Activated T-helper 1 cell treated with Interleukin-2 at 50 U/mL for 16 hours (primary cell): ENCODE results near the gene KCNAB2.

ENCODE experiments used
- DNase-seq: peaks from one replicate; pipeline ENCODE4 v3.0.0-alpha.2; 2020; ENCODE audit warnings: low read depth

Gene KCNAB2

DNA sequence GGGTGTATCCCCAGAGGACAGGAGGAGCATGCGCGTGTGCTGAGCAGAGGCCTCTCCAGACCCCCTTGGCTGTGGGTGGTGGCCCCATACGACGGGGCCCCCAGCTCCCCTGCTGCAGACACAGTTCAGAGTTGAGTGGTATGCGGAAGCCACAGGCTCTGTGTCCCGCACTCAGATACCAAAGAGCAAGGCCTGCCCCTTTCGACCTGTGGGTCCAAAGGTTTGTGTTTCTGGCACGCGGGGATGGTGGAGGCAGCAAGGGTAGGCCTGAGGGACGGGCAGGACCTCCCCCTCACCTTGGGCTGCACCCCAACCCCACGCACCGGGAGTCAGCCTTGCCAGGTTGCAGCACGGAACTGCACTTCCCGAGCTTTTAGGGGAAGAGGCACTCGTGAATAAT is at the start of gene KCNAB2:
KCNAB2 (plus strand) TSS at position 328 of the 400 bp plus-strand sequence. CDS start 5,649 bp downstream, outside the sequence.
- DNase-seq, result no peak

DNA sequence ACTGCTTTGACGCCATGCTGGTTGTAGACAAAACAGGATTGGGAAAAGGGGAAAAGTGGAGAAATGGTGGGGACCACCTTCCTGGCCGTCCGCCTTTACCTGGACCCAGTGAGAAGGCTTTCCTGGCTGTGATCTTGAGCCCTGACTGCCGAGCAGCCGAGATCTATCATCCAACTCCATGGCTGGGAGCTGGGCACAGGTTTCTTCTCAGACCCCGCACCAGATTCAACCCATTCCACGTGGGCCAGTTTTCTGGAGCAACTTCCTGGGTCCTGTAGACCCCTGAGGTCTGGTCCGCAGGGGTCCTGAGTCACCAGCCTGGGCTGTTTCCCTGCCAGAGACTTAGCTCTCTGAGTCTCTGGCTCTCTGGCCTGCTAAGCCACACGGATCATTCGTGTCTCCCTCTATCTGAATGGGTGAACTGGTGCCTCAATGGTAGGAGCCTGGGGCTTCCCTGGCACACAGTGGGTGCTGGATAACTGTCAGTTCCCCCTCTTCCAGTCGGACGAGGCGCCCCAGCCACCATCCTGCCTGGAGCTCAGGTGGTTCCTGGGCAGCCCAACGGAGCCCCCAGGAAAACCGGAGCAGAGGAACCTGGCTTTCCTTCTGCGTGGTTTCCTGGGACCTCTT is 48.9 kb upstream of the KCNAB2 start:
- no peak for DNase-seq

DNA sequence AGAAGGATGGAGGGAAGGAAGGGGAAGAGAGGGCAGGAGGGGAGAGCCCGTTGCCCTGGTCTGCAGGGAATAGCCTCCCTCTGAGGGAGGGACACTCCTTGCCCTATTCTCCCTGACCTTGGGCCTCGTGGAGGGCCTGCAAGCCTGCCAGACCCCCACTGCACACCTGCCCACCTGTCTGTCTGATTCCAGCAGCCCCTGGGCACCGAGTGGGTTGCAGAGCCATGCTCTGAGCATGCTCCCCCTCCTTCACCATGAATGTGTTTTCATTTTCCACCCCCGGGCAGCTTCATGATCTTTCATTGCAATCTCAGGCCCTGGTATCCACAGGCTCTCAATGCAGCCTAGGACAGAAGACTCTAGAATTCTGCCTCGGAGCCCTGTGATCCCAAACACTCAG is 48.4 kb upstream of the KCNAB2 start:
- no peak for DNase-seq

DNA sequence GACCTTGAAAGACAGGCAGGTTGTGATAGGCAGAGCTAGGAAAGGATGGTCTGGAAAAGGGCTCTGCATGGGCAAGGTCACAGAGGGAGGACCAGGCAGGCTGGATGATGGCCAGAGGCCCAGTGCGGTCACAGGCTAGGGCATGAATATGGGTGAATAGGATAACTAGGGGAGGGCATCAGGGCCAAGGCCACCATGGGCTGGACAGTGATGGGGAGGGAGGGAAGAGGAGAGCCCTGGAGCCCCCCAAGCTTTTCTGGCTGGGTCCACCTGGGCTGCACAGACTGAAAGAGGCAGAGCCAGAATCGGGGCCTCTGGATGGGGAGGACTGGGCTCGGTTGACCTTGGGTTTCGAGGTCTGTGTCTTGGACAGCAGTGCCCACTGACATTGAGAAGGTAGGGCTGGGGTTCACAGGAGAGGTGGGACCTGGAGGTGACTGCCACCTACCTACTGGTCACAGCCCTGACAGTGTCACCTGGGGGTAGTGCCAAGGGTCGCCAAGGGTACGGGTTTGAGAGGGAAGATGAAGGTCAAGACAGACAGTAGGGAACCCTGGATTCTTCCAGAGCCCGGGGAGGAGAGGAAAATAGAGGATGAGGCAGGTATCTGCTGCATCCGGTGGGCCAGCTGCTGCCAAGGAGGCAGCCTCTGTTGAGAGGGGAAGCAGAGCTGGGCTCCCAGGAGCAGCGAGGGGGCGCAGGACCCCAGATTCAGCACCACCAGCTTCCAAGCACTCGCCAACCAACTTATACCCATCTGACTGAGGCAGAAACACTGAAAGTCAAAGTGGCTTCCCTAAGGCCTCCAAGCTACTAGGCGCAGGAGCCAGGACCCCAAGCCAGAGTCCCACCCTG is 47.4 kb upstream of the KCNAB2 start:
- DNase-seq, result no peak

DNA sequence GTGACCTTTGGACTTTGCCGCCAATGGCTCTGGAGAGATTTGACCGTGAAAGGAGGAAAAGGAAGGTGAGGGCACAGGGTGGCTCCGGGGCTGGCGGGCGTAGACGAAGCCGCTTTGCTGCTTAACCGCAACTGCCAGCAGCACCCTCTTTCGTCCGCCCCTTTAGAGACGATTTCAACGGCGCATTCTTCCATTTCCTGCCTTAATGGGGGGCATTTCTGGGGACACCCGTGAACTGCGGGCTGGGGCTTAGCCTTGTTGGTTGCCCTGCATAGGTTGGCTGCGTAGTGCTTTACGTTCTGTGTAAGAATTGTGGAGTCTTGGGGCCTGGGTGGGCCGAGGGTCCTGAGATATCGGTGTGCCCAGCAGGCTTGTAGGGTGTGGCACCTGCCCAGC is 46.8 kb upstream of the KCNAB2 start:
- no peak for DNase-seq

DNA sequence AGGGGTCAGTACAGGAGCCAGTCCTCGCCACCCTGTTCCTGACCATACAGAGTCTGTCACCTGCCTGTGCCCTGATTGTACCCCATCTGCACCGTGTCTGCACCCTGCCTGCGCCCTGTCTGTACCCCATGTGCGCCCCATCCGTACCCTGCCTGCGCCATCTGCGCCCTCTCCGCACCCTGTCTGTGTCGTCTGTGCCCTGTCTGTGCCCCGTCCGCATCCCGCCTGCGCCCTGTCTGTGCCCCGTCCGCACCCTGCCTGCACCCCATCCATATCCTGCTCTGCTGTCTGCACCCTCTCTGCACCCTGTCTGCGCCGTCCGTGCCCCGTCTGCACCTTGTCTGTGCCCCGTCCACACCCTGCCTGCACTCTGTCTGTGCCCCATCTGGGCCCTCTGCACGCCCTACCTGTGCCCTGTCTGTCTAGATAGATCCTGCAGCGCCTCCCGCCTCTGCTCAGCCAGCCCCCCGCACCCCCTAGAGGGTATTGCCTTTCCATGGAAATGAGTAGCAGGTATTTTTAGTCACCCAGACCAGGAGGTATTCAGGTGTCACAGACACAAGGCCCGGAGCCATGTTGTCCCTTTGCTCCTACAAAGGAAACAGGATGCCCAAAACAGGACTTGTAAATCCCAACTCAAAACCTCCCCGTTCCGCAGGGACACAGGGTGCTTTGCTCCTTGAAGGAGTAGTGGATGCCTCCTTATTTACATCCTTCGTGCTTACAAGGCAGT is 45.8 kb upstream of the KCNAB2 start:
- no peak for DNase-seq

DNA sequence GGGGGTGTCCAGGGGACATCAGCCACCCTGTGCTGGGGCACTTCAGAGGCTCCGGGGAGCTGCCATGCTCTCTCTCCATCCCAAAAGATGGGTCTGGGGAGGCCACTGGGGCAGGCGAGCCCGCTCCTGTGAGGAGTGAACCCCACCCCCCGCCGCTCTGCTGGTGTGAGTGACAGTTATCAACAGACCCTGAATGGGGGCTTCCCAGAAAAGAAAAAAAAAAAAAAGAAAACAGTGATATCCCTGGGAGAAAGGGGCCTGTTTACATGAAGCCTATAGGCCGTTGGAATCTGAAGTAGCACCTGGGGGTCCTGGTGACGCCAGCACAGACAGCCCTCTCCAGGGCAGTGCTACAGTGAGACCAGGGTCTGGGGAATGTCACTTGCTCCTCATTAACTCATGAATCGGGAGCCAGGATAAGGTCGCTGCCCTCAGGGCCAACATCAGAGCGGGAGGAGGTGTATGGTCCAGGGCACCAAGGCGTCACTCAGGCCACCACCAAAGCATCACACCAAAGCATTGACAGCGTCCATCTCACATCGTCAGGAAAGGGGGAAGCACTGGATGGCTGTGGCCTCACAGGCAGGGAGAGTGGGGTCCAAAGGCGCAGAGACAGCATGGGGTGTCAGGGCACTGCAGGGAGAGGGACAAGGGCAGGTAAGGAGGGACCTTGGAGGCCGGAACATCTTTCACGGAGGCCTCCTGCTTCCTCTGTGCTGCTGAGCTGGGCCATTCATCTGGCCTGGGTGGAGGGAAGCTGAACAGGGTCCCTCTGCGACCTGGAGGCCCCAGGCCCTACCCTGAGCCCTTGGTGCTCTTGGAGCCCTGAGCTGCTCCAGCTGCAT is 45.0 kb upstream of the KCNAB2 start:
- no peak for DNase-seq

DNA sequence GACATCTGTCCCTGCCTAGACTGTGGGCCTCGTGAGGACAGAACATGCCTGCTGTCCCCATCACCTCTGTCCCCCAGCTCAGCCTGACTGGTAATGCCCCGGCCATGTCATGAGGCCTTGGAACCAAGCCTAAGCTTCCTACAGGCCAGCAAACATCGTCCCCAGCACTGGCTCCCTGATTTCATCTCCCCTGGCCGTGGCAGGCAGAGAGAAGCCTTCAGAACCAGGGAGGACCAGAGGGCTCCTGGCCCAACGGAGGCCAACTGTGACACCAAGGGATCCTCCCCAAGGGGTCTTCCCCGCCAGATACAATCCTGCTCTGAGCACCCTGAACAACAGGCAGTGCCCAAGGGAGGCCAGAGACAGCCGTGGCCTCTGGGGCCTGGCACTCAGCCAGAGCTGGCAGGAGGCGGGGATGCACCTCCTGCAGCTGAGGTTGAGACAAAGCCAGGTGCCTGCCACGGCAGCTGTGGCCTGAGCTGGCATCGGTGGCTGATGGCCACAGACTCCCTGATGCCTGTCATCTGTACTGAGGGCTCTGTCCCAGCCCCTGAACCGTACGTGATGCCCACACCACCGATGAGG is 43.6 kb upstream of the KCNAB2 start:
- DNase-seq, result no peak

DNA sequence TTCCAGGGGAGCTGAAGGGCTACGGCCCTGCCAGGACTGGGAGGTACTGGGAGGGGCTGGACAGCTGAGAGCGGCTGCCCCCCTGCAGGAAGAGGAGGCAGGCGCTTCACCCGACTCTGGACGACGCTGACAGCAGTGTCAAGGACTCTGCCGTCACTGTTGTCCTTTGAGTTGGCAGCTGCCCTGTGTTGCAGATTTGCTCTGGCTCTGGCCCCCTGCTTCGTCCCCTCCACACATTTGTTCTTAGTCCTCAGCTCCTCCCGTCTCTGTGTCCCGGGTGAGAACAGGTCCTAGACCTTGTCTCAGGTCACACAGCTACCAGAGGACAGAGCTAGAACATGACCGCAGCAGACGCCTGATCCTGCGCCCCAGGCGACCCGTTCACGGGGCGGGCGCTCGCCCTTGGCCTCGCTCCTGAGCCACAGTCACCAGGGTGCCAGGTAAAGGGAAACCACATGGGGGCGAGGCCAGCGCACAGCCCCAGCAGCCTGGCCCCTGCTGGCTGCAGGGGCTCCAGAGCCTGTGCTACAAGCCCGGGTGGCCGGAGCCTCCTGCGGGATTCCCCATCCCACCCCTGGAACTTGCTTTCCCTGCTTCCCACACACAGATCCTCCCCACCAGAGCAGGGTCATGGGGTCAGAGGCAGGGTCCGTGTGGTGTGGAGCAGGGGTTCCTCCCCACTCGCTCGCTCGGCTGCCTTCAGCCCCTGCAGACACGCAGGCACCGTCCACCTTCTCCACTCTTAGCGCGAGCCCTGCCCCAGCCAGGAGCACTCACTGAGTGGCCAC is 42.8 kb upstream of the KCNAB2 start:
- no peak for DNase-seq

DNA sequence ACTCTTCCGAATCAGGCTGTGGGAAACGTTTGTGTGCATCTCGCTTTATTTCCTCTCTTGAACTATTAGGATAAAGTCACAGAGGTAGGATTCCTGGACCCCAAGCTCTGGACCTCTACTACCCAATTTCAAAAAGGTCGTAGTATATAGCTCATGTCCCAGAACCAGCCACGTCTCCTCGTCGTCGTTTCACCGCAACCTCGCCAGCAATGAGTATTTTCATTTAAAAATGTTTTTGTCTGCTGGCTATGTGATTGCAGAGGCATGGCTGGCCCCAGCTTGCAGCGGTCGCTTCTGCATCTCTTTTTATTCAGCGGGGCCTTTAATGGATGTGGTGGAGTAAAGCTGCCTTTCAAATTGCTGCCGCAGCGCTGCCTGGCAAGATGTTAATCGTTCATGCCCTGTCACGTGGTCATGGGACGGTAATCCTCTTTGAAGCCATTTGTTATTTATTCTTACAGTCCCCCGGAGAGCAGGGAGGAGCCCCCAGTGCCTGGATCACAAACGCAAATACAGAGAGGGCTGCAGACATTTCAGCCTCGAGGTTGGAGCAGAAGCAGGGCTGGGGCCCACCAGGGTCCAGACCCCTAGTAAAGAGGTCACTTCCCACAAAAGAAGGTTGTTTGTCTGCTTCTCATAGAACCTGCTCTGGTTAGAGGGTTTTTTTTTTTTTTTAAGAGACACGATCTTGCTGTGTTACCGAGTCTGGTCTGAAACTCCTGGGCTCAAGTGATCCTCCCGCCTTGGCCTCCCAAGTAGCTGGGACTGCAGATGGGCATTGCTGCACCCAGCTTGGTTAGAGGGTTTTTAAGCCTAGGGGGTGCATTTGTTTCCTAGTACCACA is 41.9 kb upstream of the KCNAB2 start:
- DNase-seq, result no peak

DNA sequence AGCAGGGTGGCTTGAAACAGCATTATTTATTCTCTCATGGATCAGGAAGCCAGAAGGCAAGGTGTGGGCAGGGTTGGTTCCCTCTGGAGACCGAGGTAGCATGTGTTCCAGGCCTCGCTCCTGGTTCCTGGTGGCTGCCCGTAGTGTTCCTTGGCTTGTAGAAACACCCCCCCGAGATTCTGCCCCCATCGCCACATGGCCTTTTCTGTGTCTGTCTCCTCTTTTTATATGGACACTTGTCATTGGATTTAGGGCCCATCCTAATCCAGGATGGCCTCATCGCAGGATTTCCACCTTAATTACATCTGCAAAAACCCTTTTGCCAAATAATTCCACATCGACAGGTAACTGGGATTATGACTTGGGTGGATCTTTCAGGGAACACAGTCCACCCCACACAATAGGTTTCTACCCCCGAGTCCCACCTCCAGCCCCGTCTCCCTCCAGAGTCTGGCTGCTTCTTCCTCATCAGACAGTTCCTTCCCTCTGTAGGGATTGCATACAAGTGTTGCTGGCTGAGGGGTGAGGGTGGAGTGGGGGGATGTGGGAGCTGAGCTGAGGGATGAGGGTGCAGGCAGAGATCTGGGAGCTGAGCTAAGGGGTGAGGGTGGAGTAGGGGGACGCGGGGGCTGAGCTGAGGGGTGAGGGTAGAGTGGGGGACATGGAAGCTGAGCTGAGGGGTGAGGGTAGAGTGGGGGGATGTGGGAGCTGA is 41.1 kb upstream of the KCNAB2 start:
- no peak for DNase-seq

DNA sequence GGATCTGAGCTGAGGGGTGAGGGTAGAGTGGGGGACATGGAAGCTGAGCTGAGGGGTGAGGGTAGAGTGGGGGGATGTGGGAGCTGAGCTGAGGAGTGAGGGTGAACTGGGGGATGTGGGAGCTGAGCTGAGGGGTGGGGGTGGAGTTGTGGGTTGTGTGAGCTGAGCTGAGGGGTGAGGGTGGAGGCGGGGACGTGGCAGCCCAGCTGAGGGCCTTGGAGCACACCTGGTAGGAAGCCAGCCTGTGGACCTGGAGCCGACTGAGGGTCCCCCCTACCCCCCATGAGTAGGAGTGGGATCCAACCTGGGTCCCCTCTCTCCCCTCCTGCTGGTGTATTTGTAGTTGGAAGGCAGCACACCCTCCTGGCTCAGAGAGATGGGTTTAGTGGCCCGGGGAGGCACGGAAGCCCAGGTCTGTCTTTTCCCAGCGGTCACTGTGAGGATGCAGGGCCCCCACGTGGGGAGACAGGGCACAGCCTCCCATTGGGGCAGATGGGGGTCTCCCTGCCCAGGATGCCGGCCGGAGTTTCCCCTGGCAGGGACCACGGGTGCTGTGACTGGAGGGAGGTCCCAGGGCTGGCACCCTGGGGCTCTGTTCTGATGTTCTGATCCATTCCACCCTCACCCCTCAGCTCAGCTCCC is 40.3 kb upstream of the KCNAB2 start:
- DNase-seq, result no peak

DNA sequence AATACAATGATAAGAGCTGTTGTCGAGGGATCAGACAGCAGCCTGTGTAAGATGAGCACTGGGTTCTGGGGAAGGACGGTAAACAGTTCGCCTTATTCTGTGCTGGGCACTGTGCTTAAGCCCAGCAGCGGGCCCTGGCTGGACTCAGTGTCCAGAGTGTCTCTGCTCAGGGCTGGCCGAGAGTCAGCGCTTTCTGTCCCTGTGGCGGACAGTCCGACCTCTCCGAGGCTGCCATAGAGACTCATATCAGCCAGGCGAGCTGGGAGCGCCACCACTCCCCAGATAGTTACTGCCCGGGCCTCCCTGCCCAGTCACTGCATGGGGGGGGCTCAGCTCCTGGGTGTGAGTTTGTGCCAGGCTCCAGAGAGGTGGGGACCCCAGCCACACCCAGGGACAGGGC is 38.8 kb upstream of the KCNAB2 start:
- DNase-seq, result no peak

DNA sequence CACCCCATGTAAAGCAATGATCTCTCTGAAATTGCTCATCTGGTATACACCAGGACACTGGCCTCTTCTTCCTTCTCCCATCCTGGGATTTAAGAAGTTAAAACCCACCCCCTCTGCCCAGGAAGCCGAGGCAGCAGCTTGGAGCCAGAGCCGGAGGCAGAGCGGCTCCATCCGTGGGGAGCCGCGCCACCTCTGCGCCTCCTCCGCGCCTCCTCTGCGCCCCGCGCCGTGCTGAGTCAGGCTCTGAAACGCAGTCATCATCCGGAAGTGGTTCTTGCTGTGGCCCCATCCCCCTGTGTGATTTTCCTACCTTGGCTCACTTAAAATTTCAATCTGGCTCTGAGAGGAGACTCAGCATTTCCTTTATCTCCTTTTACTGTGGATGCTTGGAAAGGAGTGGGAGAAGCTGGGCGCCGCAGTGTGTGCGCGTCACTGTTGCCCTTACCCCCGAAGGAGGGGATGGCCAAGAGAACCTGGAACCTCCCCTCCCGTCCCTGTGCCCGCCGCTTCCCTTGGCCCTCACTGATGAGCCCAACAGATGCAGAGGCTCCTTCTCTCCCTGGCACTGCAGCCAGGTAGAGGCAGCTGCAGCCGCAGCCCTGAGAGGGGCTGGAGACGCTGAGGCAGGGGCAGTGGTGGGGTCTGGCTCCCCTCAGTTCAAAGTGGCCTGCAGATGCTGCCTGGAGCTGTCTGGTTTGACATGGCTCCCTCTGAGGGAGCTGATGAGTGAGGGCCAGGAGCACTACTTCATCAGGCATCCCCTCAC is 38.2 kb upstream of the KCNAB2 start:
- no peak for DNase-seq

DNA sequence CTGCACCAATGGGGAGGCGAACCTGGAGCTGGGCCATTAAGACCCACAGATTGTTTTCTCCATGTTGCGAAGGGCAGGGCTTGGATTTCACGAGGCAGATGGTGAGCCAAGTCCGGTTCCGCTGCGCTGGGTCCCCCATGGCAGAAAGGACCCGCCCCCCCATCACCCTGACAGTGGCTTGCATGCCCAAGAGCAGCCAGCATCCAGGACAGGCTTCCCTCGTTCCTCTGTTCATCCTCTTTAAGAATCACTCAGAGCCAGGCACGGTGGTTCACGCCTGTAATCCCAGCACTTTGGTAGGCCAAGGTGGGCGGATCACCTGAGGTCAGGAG is 37.6 kb upstream of the KCNAB2 start:
- DNase-seq, result no peak

DNA sequence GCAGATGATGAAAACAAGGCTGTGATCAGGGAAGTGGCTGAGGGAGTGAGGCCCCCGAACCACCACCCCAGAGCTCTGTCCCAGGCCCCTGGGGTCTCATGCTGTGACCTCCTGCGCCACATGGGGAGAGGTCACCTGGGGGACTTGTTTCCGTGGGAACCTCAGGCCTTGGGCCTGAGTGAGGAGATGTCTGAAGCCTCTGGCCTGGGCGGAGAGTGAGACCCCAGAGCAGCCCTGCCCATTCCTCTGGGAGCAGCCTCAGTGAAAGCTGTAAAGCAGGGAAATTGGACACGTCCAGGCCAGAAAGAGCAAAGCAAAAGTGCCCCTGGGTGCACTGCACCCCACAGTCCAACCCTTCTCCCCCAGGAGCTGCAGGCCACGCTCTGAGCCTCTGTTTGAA is 37.0 kb upstream of the KCNAB2 start:
- DNase-seq, result no peak

DNA sequence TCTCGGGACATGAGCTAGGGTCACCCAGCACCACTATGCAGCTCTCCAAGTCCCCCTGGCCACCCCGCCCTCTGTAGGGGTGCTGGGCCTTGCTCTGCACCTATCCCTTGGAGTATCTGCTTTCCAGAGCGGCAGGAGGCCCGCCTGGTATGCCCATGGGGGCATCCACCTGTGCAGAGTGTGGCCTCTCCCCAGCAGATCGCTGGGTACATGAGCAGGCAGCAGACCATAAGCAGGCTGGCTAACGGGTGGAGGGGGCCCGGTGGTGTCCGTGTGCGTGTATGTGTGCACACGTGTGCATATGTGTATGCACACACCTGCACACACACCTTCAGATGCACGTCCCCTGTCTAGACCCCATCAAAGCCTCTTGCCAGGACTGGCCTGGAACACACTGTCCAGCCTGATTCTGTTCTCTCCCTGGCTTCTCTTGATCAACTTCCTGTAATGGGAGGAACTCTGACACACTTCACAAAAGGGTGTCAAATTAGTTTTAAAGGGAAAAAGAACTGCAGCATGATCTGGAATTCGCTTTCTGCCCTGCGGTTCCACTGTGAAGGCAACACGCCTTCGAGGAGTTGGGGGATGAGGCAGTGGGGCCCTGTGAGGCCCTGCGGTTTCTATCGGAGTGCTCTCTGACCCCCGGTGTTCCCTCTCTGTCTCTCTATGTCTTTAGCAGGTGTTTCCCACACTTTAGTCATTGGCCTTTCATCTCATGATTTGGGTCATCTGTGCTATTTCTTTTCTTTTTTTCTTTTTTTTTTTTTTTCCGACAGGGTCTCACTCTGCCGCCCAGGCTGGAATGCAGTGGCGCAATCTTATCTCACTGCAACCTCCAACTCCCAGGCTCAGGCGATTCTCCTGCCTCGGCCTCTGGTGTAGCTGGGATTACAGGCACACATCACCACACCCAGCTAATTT is 36.3 kb upstream of the KCNAB2 start:
- DNase-seq, result no peak
